ENCODE data around the gene DOP1B.

GRCh38 chr21:36148886-36149285 is 7.7 kb upstream of the DOP1B start:
- TF ChIP-seq CTCF (IDR thresholded peaks at IDR 0.05) (no peak), EP300 (IDR thresholded peaks at IDR 0.05) (no peak), POLR2A (IDR thresholded peaks at IDR 0.05) (no peak), POLR2AphosphoS5 (IDR thresholded peaks at IDR 0.05) (no peak)
